Sigmoid colon (tissue), 4 donors: Measurements from ENCODE around the gene PACS1.

ENCODE experiments used
- CTCF ChIP-seq, 4 experiments: fragments of 450-650 bp in 3 of 4; fragments of 200-600 bp in 1 of 4; IDR thresholded peaks; one replicate each; pipeline ENCODE4 v1.5.1; 2016 to 2019; ENCODE audit warnings: antibody characterized with exemption in 4 of 4, mild to moderate bottlenecking in 3 of 4, moderate library complexity in 2 of 4
- POLR2A ChIP-seq, 2 donors: fragments of 450-650 bp; IDR thresholded peaks; one replicate each; pipeline ENCODE4 v1.6.1; 2016; ENCODE audit warnings: antibody characterized with exemption in 2 of 2, mild to moderate bottlenecking in 2 of 2, moderate library complexity in 2 of 2
- POLR2AphosphoS5 ChIP-seq, 4 donors: sonication (generic); formaldehyde crosslinking; IDR thresholded peaks; one replicate each; pipeline ENCODE4 v1.6.1; 2017; ENCODE audit warnings: antibody characterized with exemption in 4 of 4

GRCh38 chr11:66064571-66064970, 5.5 kb upstream of the PACS1 start:
- TF ChIP-seq POLR2AphosphoS5 (IDR thresholded peaks at IDR 0.05) (no peak), CTCF (IDR thresholded peaks at IDR 0.05) (no peak), POLR2A (IDR thresholded peaks at IDR 0.05) (no peak)
